ENCODE measurements around the gene TGFBR1.

The TGFBR1 gene

DNA sequence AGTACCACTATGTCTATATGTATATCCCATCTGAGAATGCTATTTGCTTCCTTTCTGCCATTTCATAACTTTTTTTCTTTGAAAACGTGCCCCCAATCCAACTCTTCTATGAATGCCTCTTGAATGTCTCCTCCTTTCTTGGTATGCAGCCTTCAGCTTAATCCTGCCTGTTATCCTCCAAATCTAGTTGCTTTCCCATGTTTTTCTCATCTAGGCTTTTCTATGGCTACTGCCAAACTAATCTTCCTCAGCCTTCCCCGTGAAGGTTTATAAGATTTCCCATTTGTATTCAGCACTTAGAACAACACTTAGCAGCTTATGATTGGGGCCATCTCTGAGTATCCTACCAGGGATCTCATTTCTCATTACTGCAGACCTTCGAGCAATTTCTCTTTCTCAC lies 2.5 kb downstream of the TGFBR1 start:
- DNase-seq (ENCODE audit: low read depth), result no peak

DNA sequence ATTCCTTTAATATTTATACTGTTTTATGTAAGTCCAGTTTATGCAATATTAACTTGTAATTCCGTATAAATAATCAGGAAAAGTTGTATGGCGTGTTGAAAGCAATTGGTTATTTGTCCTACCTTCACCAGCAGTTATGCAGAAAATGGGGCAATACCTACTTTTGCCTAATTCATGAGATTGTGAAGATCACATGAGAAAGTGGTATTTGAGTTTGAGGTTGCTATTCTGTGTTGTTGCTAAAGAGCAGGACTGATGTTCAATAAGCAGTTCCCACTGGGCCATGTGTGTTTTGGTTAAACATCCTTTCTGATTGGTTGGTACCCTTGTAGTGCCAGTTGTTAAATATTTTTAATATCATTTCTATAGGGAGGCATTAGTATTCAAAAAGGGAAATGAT lies 3.2 kb downstream of the TGFBR1 start:
- no peak for DNase-seq (ENCODE audit: low read depth)

DNA sequence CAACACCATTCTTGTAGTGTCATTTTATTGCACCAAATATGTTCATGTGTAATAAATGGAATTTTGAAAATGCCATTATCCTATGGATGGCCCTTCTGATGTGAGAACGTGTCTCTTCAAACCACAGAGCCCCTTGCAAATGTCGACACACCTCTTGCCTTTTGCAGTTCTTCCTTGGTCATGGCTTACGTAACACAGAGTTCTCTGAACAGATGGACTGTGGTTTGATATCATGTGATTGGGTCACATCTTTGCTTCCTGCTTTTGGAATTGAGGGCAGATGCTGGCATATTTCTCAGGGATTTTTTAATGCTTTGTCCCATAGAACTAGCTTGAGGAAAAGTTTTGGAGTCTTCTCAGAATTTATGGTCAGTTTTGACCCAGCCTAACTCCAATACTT lies 4.6 kb downstream of the TGFBR1 start:
- no peak for DNase-seq (ENCODE audit: low read depth)

DNA sequence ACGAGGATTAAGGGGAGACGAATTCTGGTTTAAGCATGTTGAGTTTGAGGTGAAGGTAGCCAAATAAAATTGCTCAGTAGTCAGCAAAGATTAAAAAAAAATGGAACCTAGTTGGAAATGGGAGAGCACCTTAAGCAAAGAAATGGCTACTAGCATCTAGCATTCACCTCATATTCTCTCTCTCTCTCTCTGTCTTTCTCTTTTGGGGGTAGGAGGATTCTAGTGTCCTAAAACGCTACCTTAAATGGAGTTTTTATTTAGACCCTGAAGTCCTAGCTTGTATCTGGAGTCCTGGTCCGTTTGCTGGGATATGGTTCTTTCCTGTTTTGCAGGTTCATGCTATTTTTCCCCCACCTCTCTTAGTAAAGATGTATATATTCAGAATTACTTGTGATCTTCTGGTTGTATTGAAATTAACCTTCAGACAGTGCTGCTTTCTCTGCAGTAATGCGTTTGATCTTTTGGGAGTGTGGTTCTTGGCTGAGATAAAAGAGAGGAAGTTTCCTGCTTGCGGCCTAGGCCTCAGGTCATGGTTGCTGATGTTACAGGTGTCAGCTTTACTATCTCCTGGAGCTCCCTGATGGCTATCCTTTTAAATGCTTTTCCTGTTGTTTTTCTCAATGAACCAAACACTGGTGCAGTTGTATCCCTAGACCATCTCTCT lies 8.0 kb downstream of the TGFBR1 start:
- no peak for DNase-seq (ENCODE audit: low read depth)

DNA sequence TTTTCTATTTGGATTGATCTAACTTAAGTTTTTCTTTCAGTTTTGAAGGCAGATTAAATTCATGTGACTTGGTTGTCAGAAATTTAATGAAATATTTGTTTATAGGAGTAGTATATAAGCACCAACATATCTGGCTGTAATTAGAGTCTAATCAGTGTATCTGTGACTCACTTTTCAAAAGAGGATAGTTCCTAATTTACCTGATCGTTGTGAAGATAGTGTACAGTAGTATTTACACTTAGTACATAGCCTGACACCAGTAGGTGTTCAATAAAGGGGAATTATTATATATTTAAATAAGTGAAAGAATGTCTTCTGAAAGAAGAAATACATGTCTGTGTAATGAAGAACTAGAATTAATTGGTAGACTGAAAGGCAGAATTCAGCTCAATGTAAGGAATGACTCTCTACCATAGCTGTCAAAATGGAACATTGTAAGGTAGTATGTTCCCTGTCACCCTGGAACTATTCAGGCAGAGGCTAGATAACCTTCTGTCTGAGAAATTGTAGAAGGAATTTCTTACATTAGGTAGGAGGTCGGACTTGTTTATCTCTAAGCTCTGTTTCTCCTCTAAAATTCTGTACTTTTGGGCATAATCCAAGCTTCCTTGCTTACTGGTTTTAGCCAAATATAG lies 8.6 kb downstream of the TGFBR1 start:
- DNase-seq (ENCODE audit: low read depth), result no peak

DNA sequence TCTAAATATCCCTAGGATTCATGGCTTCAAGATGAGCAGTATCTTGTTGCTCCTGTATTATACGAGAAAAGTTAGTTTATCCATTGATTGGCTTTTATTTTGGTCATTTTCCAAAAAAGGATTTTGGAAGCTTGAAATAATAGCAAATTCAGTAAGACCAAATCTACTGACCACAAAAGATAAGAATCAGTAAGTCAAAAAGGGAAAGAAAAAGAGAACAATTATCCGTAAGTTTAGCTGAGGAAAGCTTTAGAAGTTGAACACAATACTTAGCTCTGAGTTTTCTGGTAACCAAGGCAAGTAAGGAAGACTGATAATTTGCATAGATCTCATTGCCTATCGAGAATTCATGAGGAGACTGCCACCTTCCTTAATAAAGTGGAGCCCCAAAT lies 9.1 kb downstream of the TGFBR1 start:
- no peak for DNase-seq (ENCODE audit: low read depth)

DNA sequence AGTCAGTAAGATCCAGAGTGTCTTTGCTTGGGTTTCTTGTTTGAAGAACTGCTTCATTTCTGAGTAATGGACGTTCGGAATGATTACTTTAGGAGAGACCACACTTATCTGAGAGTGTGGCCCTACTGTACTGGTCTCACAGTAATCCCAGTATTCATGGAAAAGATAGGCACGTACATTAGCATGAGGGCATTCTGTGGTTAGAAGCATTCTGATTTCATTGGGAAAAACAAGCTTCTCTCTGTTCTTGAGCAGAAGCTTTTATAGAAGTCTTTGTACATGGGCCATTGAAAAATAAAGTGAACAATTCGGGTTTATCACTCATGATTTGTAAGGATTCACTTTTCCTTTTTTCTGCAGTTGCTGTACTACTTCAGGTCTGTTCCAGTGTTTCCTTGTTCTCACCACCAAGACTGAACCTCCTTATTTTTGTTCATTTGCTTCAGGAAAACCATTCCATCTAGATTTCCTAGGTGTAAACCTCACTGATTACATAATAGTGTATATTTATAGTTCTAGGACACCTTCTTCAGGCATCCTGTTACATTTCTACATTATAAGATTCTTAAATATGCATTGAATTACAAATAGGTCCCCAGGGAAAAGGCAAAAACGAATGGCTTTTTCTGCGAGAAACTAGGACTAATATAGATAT lies 10.1 kb downstream of the TGFBR1 start:
- no peak for DNase-seq (ENCODE audit: low read depth)

DNA sequence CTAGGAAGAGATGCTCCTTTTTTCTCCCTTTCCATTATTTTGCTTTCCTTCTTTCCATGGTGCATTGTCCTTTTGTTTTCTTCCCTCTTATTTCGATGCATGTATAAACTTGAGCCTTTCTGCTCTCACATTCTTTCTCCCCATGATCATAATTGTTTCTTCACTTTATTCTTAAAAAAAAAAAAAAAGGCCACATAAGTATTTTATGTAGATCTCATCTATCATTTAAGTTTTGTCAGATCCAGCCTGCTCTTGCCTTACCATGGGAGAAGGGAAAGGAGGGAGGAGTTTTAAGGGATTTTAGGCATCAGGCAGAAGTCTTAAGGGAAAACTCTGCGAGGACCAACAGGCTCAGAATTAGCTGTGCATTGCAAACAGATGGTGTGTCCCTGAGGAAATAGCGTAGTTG lies 11.1 kb downstream of the TGFBR1 start:
- DNase-seq (ENCODE audit: low read depth), result no peak

DNA sequence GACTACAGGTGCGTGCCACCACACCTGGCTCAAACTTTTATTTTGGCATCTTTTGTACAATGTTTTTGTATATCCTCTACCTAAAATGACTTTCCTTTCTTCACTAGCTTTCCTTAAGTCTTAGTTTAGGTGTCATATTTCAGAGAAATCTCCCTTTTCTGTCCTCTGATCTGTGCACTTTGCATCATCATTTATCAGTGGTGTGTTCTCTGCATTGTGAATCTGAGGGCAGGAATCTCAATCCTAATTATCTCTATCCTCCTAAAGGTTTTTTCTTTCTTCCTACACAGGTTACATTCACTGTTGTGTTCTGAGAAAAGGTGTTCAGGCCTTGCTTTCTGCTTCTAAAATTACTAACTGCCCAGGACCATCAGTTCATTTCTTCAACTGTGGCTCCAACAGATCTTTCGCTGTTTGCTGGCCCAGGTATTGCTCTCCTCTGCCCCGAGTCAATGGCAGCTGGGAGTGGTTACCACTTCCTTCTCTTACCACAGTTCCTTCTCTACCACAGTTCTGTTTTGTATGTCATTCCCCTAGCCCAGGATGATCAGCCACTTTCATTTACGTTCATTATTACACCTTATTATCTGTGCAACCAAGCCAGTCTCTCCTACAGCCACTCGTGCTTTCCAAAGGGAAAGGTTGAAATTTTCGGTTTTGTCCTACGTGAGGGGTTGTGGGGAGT lies 14.0 kb downstream of the TGFBR1 start:
- no peak for DNase-seq (ENCODE audit: low read depth)

DNA sequence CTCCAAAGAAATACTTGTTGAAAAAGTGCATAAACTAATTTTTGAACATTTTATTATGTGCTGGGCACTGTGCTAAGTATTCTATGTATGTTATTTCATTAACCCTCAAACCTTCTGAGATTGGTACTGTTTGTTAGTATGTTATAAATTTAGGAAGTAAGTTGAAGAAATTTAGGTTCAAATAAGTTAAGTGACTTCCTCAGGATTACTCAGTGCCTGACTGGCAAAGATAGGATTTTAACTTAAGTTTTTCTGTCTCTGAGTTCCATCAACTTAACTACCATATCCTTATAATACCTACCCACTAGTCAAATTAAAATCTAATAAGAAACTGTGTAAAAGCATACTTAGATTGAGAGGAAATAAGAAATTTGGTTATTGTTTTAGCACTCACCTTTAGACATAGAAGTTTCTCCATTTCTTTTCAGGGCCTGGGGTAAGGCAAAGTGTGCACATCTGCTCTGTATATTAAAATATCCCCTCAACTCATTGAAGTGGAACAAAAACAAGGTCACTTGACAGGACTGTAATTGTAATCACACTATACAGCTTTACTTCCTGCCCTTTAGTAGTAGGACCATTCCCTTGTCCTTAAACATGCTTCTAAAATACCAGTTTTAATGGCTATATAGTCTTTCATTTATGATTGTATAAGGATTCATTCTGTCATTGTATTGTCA lies 15.2 kb downstream of the TGFBR1 start:
- DNase-seq (ENCODE audit: low read depth), result no peak

DNA sequence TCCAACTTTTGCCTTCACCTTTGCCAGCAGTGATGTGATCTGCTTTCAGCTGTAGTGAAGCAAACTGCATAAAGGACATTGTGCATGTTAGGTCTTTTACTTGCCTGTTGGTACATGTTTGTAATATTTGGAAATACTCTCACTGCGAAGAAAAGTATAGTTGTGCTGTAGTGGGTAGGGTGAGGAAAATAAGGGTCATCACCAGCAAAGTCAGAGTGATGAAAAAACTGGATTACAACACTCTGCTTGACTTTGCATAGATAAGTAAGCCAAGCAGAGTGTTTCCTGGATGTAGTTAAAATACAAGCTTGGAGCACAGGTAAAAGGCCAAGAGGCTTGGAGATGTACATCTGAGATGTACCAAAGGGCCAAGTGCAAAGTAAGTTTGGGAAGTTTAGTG lies 16.7 kb downstream of the TGFBR1 start:
- no peak for DNase-seq (ENCODE audit: low read depth)

DNA sequence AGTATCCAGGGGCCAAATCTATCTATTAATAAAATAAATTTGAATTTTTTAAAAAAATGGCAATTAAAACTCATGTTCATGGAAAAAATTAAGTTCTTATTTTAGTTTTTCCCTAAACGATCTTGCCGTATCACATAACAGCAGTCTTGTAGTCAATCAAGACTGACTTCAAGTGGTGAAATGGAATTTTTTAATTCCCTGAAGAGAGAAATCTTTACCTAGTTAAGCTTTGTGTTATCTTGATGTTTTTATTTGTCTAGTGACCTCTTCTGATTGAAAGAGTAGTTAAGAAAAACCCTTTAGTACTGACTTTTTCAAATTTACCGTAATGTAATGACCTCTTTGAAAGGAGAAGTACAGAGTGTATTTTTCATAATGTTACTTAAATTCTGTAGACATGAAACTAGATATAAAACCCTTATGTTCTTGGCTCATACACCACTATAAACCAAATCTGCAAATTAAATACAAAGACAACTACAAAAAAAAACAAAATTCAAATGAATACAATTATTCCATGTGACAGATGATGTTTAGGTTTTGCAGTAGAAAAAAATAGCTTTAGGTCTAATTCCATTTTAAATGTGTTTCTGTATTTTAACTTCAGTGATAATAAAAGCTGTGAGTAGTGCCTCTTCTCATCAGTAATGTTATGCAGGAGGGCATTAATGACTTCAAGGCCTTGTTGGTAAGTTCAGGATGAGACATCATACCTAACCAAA lies 19.8 kb downstream of the TGFBR1 start:
- DNase-seq (ENCODE audit: low read depth), result no peak

DNA sequence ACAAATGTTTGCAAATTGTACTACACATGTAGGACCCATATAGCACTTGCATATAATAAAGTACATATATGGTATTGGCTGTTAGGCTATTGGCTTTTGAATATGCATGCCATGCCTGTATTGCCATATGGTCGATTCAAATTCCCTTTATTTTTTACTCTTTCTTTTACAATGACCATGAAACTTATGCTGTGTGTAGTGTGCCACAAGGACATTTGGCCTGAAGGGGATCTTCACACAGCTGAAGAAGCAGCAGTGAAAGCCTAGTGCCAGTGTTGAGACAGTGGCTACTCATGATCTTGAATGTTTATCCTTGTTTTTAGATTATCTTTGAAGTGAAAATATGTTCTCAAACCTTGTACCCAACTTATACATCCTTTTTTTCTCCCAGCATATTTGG lies 20.5 kb downstream of the TGFBR1 start:
- DNase-seq (ENCODE audit: low read depth), result no peak

DNA sequence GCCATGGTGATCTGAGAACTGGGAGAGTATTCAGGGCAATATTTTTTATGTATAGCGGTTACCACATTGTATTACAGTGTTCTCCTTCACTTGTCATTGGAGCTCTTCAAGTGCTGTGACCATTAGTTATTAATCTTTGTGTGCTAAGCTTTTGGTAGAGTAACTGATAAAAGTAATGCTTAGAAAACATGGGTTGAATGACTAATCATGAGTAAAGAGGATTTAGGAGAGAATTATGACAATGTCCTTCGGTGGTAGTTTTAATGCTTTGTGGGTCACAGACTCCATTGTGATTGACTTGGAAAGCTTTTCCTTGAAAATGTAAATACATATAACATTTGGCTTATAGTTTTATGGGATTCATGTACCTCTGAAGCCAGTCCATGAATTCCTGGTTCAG lies 21.4 kb downstream of the TGFBR1 start:
- DNase-seq (ENCODE audit: low read depth), result no peak

DNA sequence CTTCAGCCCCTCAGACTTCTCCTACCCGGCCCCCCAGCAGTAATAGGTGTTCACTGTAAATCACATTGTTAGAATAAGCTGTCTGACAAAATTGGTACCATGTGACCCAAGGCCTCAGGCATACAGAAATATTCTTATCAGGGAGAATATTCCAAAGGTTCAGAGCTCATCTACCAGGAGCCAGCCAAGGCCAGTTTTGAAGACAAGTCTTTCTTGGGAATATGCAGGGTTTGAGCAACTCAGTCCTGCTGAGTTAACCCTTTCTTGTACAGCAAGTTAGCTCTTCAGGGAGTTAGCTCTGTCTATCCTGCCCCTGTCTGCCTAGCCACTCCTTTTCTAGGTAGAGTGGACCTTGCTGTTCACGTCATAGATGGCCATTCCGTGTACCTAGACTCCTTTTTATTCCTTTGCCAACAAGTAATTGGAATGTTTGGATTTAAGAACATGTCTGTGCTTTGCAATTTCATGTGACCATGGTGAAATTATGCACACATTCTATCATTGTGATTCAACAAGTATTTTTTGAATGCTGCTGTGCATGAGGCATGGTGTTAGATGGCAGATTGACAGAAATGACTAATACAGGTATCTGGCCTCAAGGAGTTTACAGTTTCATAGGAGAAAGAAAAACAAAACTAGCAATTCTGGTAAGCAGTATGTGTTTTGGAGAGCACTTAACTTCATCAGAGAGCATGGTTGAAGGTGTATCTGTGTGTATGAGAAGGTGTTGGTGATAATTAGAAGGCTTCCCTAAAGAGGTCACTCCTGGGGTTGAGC lies 22.6 kb downstream of the TGFBR1 start:
- DNase-seq (ENCODE audit: low read depth), result no peak

DNA sequence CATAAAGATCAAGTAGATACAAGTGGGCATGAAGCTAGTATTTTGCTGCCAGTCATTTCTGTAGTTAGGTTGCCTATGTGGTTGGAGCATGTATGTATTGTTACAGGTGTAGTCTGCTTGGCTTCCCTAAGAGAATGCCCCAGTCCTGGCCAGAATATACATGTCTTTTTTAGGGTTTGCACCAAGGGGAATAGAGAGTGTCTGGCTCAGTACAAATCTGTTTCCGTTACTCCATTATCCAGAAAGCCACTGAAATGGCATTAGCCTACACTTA lies 23.2 kb downstream of the TGFBR1 start:
- DNase-seq (ENCODE audit: low read depth), result no peak

DNA sequence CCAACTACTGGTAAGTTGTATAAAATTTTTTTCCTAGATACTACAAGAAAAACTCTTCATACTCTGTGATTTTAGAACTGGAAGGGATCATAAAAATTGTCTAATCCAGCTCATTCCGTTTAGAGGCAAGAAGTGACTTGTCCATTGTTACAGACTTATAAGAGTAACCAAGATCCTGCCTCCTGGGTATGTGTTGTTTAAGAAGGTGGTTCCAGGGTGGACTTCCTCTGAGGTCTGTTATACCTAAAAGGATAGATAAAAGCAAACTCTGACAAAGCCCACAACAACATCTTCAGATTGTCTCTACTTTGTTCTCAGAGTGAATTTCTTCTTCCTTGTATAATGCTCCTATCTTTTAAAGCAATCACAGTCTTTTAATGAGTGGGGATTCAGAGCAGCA lies 24.2 kb downstream of the TGFBR1 start:
- DNase-seq (ENCODE audit: low read depth), result no peak

DNA sequence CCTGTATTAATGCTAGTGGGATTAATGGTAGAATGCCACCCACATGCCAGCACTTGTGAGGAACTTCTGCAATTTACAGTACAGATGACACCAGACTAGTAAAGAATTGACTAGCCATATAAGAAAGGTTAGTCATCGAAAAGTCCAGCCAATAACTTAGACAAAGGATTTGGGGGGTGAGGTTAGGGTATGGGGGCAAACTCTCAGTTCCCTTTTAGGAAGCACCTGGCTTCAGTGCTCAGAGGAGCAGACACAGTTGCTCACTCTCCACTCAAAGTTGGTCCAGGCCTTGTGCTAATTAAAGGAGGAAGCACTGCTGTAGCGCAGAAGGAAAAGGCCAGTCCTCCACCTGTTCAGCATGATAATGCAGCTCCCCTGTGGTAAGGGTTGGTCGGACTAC lies 25.2 kb downstream of the TGFBR1 start:
- DNase-seq (ENCODE audit: low read depth), result no peak

DNA sequence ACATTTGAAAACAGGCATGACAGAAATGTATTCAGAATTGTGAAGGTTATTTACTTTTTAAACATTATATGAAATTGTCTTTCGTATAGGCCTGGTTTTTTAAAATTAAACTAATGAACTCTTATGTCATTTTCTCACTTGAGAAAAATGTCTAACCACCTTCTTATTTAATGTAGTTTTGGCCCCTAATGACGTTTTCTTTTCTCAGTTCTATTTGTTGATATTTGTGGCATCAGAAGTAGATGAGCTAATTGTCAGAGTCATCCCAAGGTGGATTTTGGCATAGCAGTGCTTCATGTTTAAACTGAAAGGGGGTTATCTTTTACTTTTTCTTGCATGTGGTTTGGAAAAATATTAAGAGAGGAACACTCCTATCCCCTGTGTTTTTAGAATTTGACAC lies 28.2 kb downstream of the TGFBR1 start:
- DNase-seq (ENCODE audit: low read depth), result no peak

DNA sequence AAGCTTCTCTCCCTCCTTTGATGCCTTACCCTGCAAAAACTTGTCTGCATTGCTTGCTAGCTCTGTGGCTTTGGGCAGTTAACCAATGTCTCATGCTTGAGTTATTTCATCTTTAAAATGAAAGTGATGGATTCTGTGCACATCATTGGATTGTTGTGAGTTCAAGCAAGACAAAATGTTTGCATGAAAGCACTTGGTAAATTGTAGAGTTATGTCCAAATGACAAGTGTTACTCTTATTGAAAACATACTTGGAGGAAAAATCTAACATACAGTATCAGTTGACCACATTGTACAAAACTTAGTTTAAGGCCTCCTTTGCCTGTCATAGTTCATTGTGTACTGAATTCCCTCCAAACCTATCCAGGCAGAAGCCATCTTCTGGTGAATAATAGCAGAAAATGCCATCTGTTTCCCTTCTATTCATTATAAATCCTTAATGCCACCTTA lies 30.0 kb downstream of the TGFBR1 start:
- DNase-seq (ENCODE audit: low read depth), result no peak

DNA sequence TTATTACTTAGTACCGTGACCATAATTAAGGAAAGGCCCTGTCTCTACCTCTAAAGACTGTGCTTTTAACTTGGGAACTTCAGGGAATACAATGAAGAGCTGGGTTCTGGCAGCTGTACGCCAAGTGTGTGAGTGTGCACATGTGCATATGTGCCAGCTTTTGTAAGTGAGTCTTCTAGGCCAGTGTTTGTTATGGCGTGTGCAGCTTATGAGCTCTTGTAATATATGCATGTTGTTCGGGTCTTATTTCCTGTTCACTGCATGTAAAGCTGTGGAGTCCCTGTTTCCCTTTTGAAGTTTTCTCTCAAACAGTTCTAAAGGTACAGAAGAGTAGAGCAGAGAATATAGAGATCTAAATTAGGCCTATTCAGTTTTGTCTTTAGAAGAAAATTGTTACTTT lies 30.5 kb downstream of the TGFBR1 start:
- DNase-seq (ENCODE audit: low read depth), result no peak

Data from CMK (cell line).